Measurements from ENCODE around the gene PAX3. TPM values are rescaled to one million over a fixed set of nuclear protein-coding genes. Genes with fewer than 3 reads are reported as not detected.
"Not testable (repeated sequence)": the region's sequence is repeated elsewhere in the genome, so short reads cannot be mapped to it uniquely, and the experiment has no call there.

Gene PAX3
- total RNA-seq, 1 experiment from 2014 or later = not detected

DNA sequence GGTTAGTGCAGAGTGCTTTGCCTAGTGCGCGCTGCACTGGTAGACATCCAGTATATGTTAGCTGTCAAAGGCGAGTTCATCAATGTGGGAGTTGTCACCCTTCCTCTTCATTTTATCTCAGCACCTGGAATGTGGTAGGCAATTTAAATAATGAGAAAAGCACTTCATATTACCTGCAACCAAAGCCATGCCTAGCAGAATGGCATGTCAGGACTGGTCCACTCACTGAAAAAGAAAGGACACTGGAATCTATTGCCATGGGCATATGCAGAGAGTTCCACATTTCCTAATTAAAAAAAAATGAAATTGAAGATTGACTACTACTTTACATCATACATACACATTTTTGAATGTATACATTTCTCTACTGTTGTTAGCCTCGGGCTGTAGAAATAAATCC, 139.6 kb downstream of the PAX3 start (continued):
- TF ChIP-seq, protein P1, sequence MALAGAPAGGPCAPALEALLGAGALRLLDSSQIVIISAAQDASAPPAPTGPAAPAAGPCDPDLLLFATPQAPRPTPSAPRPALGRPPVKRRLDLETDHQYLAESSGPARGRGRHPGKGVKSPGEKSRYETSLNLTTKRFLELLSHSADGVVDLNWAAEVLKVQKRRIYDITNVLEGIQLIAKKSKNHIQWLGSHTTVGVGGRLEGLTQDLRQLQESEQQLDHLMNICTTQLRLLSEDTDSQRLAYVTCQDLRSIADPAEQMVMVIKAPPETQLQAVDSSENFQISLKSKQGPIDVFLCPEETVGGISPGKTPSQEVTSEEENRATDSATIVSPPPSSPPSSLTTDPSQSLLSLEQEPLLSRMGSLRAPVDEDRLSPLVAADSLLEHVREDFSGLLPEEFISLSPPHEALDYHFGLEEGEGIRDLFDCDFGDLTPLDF (CRISPR knock-in tag; IDR thresholded peaks at IDR 0.05) = no peak
- TF ChIP-seq, protein P2, sequence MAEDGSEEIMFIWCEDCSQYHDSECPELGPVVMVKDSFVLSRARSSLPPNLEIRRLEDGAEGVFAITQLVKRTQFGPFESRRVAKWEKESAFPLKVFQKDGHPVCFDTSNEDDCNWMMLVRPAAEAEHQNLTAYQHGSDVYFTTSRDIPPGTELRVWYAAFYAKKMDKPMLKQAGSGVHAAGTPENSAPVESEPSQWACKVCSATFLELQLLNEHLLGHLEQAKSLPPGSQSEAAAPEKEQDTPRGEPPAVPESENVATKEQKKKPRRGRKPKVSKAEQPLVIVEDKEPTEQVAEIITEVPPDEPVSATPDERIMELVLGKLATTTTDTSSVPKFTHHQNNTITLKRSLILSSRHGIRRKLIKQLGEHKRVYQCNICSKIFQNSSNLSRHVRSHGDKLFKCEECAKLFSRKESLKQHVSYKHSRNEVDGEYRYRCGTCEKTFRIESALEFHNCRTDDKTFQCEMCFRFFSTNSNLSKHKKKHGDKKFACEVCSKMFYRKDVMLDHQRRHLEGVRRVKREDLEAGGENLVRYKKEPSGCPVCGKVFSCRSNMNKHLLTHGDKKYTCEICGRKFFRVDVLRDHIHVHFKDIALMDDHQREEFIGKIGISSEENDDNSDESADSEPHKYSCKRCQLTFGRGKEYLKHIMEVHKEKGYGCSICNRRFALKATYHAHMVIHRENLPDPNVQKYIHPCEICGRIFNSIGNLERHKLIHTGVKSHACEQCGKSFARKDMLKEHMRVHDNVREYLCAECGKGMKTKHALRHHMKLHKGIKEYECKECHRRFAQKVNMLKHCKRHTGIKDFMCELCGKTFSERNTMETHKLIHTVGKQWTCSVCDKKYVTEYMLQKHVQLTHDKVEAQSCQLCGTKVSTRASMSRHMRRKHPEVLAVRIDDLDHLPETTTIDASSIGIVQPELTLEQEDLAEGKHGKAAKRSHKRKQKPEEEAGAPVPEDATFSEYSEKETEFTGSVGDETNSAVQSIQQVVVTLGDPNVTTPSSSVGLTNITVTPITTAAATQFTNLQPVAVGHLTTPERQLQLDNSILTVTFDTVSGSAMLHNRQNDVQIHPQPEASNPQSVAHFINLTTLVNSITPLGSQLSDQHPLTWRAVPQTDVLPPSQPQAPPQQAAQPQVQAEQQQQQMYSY (CRISPR knock-in tag; IDR thresholded peaks at IDR 0.05) = no peak
- TF ChIP-seq TEAD1 (CRISPR knock-in tag; IDR thresholded peaks at IDR 0.05) = no peak
- TF ChIP-seq RORB (CRISPR knock-in tag; IDR thresholded peaks at IDR 0.05) = no peak
- no peak for TF ChIP-seq ZNF423 (CRISPR knock-in tag; IDR thresholded peaks at IDR 0.05)
- no peak for TF ChIP-seq RELA (CRISPR knock-in tag; IDR thresholded peaks at IDR 0.05; ENCODE audit: borderline replicate concordance)
- TF ChIP-seq, protein P3, sequence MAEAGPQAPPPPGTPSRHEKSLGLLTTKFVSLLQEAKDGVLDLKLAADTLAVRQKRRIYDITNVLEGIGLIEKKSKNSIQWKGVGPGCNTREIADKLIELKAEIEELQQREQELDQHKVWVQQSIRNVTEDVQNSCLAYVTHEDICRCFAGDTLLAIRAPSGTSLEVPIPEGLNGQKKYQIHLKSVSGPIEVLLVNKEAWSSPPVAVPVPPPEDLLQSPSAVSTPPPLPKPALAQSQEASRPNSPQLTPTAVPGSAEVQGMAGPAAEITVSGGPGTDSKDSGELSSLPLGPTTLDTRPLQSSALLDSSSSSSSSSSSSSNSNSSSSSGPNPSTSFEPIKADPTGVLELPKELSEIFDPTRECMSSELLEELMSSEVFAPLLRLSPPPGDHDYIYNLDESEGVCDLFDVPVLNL (CRISPR knock-in tag; IDR thresholded peaks at IDR 0.05; ENCODE audit: borderline replicate concordance, low read depth) = no peak

DNA sequence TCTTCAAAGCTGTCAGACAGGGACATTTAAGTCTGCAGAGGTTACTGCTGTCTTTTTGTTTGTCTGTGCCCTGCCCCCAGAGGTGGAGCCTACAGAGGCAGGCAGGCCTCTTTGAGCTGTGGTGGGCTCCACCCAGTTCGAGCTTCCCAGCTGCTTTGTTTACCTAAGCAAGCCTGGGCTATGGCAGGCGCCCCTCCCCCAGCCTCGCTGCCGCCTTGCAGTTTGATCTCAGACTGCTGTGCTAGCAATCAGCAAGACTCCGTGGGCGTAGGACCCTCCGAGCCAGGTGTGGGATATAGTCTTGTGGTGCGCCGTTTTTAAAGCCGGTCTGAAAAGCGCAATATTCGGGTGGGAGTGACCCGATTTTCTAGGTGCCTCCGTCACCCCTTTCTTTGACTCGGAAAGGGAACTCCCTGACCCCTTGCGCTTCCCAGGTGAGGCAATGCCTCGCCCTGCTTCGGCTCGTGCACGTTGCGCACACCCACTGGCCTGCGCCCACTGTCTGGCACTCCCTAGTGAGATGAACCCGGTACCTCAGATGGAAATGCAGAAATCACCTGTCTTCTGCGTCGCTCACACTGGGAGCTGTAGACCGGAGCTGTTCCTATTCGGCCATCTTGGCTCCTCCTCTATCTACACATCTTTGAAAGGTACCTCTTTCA, 143.7 kb downstream of the PAX3 start:
- ATAC-seq; POLR2A ChIA-PET; CTCF ChIA-PET; H3K9me3 Mint-ChIP-seq; H3K36me3 Mint-ChIP-seq; H3K27me3 Mint-ChIP-seq (ENCODE audit: low read depth): not testable (repeated sequence)
- DNase-seq (ENCODE audit: low spot score) = peak; percentile 63
- Mint-ChIP-seq H3K27ac (0 out of 2 replicates have a peak overlapping the region, but pooled peaks have one; percentile 65), H3K4me1 (peaks cover 13% of the 10 kb centered on the region), H3K4me3 (peak overlapping the region; percentile 87)

Other genes starting within 250 kb of the PAX3 start
- 0.07 to 0.11 TPM (median 0.07 TPM) in 3 replicates for gene SGPP2, start 125.5 kb upstream of the PAX3 start, total RNA-seq (2021)

Measured in WTC11 (cell line).